GM12864 (cell line): ENCODE measurements around the gene RGS18.
A peak's percentile ranks its signal among the peaks of the same experiment; 100 is the strongest.

ENCODE experiments used
- DNase-seq: peaks from one replicate; pipeline ENCODE4 v3.0.0-alpha.2; 2011; ENCODE audit warnings: low read depth
- H3K4me3 ChIP-seq: 2 replicates; pipeline ENCODE4 v1.5.1; 2011; ENCODE audit warnings: mild to moderate bottlenecking, low read depth, low read length, control low read depth
- TF ChIP-seq, protein P1 (sequence below): IDR thresholded peaks from 2 replicates; pipeline ENCODE4 v1.5.1; 2011; ENCODE audit warnings: low read depth, mild to moderate bottlenecking, moderate library complexity, low read length, control low read depth, inconsistent platforms; ENCODE audit errors: missing control alignments

RGS18 gene, protein sequence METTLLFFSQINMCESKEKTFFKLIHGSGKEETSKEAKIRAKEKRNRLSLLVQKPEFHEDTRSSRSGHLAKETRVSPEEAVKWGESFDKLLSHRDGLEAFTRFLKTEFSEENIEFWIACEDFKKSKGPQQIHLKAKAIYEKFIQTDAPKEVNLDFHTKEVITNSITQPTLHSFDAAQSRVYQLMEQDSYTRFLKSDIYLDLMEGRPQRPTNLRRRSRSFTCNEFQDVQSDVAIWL

DNA sequence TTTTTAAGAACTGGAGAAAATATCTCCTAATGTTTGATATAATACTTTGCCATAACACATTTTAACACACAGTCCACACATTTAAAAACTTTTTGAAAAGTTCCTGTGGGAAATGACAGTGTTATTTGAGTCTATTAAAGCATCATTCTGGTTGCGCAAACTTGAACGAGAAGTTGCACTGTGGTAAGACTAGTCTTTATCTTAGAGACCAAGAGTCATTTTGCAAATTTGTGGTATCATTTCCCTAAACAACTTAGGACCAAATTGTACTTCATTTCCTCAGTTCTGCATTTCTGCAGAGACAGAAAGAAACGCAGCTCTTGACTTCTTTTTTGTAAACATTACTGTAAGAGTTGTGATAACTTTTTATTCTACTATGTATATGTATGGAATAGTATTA, at the start of gene RGS18:
TSS of gene RGS18 (plus strand) at position 282 of the 400 bp plus-strand sequence. CDS start 176 bp downstream, outside the sequence.
- peak; percentile 10 for DNase-seq
- no peak within 1 kb of the TSS for H3K4me3 ChIP-seq
- TF ChIP-seq, protein P1, sequence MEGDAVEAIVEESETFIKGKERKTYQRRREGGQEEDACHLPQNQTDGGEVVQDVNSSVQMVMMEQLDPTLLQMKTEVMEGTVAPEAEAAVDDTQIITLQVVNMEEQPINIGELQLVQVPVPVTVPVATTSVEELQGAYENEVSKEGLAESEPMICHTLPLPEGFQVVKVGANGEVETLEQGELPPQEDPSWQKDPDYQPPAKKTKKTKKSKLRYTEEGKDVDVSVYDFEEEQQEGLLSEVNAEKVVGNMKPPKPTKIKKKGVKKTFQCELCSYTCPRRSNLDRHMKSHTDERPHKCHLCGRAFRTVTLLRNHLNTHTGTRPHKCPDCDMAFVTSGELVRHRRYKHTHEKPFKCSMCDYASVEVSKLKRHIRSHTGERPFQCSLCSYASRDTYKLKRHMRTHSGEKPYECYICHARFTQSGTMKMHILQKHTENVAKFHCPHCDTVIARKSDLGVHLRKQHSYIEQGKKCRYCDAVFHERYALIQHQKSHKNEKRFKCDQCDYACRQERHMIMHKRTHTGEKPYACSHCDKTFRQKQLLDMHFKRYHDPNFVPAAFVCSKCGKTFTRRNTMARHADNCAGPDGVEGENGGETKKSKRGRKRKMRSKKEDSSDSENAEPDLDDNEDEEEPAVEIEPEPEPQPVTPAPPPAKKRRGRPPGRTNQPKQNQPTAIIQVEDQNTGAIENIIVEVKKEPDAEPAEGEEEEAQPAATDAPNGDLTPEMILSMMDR, result no peak

DNA sequence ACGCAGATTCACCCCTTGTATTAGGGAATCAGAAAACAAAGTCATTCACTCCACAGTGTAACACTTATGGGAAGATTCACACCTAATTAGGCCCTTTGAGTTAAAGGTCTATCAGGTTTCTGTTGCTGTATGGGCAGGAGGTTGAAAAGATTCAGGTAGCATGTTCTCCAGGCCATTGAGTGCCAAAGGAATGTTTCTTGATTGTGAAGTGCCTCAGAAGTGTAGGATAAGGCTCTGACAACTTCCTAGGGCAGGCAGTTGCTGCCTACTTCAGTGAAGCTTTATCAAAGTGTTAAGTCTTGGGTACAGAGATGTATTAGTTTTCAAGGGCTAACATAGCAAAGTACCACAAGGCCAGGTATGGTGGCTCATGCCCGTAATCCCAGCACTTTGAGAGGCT, 48.7 kb upstream of the RGS18 start:
- no peak for DNase-seq
- TF ChIP-seq, protein P1, result no peak
- no peak overlapping the region for H3K4me3 ChIP-seq

DNA sequence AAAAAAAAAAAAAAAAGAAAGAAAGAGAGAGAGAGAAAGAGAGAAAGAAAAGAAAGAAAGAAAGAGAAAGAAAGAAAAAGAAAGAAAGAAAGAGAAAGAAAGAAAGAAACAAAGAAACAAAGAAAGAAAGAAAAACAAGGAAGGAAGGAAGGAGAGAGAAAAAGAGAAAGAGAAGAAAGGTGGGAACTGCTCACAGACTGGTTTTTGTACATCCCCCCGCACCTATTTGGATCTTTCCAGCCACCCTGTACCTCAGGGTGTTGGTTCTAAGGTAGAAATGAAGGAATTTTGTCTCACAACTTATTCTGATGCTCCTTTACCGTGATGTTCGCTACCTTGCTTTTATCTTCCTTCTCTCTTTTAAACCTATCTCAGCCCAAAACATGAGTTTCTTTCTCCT, 43.3 kb upstream of the RGS18 start:
- DNase-seq, result no peak
- H3K4me3 ChIP-seq, result no peak overlapping the region
- TF ChIP-seq, protein P1, result no peak

DNA sequence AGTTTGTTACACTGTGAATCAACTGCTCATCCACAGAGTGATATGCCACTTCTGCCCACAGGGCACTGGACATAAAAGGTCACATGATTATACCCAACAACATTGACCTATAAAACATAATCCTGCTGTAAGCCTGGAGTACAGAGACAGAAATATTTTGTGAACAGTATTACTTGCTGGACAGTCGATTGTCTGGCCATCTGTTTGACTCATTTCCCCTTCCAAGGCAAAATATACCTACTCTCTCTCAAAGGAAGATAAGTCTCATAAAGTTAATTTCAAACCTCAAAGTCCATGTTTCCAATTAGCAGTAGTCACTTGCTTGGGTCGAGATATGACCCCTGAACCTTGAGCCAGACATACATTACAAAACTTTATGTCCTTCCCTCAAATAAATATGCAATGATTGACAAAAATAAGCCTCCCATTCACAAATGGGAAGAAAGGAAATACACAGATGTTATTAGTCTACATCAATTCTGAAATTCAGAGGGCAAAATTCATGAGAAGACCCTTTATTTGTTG, 39.3 kb upstream of the RGS18 start:
- TF ChIP-seq, protein P1, result no peak
- DNase-seq, result no peak

DNA sequence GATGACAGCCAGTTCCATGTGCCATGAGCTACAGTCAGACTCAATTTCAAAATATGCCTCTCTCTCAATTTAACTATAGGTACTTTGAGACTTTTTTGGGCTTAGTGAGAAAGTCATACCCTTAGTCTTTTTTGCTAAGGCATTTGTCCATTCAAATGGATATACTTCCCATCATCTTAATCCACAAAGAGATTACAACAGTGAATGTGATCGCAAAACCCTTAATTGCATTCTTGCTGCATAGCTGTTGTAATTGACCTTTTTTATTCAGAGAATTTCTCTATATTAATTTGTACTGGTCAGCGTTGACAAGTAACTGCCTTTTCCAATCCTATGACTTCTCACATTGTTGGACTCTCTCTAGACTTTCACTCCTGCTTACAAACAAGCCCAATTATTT, 38.6 kb upstream of the RGS18 start:
- TF ChIP-seq, protein P1, result no peak

More for the DNA sequence above, 39.3 kb upstream of the RGS18 start:
- H3K4me3 ChIP-seq, result no peak overlapping the region

DNA sequence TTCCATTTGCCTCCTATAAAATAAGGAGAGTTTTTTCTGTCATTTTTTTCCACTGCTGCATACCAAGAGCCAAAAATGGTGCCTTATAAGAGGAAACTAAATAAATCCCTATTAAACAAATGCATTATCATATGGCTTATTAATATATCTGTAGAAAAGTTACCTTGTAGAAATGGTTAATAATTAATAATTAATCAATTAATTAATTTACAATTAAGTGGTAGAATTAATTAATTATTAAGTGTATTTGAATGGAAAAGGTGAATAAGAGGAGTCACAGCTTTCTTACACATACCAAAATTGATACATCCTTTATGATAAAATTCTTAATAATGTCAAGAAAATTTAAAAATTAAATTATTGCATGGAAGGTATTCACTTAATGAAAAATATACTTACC, 35.6 kb upstream of the RGS18 start:
- H3K4me3 ChIP-seq, result no peak overlapping the region
- no peak for DNase-seq
- TF ChIP-seq, protein P1, result no peak

More for the DNA sequence above, 38.6 kb upstream of the RGS18 start:
- H3K4me3 ChIP-seq, result no peak overlapping the region
- DNase-seq, result no peak

DNA sequence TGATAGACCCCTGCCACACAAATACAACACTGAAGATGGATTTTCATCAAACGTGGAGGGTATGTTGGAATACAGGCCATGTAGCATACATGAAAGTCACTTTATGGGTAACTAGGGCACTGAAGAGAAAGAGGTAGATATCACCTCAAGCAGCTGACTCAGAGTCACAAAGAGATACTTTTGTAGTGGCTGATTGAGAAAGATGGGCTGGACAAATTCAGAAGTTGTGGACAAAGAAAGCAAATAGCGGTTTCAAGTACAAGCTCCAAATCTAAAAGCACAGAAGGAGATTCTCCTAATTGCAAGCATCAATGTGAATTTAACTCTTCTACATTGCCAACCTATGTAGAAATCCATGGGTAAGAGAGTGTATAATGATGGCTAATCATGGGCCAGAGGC, 35.0 kb upstream of the RGS18 start:
- H3K4me3 ChIP-seq, result no peak overlapping the region
- TF ChIP-seq, protein P1, result no peak
- no peak for DNase-seq
